Measurements from ENCODE around the gene PM20D2. TPM values are rescaled to one million over a fixed set of nuclear protein-coding genes. Genes with fewer than 3 reads are reported as not detected.
"Not testable (repeated sequence)": the region's sequence is repeated elsewhere in the genome, so short reads cannot be mapped to it uniquely, and the experiment has no call there.

PM20D2 gene, protein sequence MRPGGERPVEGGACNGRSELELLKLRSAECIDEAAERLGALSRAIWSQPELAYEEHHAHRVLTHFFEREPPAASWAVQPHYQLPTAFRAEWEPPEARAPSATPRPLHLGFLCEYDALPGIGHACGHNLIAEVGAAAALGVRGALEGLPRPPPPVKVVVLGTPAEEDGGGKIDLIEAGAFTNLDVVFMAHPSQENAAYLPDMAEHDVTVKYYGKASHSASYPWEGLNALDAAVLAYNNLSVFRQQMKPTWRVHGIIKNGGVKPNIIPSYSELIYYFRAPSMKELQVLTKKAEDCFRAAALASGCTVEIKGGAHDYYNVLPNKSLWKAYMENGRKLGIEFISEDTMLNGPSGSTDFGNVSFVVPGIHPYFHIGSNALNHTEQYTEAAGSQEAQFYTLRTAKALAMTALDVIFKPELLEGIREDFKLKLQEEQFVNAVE
- 49.7 TPM for polyA plus RNA-seq (ENCODE audit: insufficient read length)

DNA sequence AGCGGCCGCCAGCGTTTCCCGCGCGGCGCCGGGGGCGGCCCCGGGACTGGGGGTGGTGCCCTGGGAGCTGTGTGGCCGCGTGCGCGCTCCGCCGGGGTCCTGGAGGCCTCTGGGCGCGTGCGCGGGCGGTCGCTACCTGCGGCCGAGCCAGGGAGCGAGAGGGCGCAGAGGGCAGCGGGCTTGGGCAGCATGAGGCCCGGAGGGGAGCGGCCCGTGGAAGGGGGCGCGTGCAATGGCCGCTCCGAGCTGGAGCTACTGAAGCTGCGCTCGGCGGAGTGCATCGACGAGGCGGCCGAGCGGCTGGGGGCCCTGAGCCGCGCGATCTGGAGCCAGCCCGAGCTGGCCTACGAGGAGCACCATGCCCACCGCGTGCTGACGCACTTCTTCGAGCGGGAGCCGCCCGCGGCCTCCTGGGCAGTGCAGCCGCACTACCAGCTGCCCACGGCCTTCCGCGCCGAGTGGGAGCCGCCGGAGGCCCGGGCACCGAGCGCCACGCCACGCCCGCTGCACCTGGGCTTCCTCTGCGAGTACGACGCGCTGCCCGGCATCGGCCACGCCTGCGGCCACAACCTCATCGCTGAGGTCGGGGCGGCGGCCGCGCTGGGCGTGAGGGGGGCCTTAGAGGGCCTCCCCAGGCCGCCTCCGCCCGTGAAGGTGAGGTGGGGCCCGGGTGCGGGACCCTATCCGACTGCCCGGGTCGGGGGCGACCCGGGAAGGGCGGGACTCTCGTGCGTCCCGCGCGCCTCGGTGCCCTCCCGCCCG is at the start of gene PM20D2:
Gene PM20D2 (plus strand): TSS at position 100 of the 762 bp plus-strand sequence. CDS start 90 bp downstream, at position 190.
- no peak for DNase-seq (ENCODE audit: low read depth)

DNA sequence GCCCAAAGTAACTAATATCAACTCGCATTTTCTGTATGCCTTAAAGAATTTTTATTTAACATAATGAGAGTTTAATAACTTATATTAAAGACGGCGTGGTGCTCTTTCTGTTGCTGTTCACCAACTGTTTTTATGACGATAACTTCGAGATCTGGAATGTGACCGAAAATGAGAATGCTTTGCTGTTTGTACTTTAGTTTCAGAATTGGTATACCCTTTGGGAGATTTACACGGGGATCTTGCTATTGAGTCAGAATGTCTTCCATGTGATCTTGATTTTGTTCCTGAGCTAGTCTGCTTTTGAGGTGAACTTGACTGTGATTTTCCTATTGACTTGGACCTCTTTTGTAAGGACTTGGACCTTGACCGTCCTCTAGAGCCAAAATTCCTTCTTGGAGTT is 47.4 kb upstream of the PM20D2 start:
- no peak for DNase-seq (ENCODE audit: low read depth)

GRCh38 chr6:89100114-89100513 is 45.7 kb upstream of the PM20D2 start:
- no peak for DNase-seq (ENCODE audit: low read depth)

- no peak for DNase-seq (ENCODE audit: low read depth)
Observed at GRCh38 chr6:89110284-89110683, 35.6 kb upstream of the PM20D2 start.

GRCh38 chr6:89111933-89112332 is 33.9 kb upstream of the PM20D2 start:
- DNase-seq (ENCODE audit: low read depth) = no peak

DNA sequence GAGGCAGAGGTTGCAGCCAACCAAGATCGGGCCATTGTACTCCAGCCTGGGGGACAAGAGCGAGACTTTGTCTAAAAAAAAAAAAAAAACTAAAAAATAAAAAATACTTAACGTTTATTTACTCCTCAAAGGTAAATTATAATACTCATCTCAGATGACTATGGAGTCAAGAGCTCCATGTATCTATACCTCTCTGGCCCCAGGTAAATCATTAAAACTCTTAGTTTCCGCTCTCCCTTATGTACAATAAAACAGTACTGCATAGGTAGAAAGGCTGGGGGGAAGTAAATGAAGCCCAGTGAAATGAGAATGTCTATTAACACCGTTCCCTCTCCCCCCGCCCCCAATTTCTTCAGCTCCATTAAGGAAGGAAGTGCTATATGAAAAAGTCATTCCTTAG is 29.2 kb upstream of the PM20D2 start:
- DNase-seq (ENCODE audit: low read depth) = no peak

- no peak for DNase-seq (ENCODE audit: low read depth)
Observed at GRCh38 chr6:89117211-89118108, 28.4 kb upstream of the PM20D2 start, which contains the start of gene SRSF12. TSS of gene SRSF12 (minus strand) at chr6:89118071. CDS start at chr6:89117887, 184 bp downstream.

GRCh38 chr6:89118931-89119330 is 26.9 kb upstream of the PM20D2 start:
- DNase-seq (ENCODE audit: low read depth) = no peak

DNA sequence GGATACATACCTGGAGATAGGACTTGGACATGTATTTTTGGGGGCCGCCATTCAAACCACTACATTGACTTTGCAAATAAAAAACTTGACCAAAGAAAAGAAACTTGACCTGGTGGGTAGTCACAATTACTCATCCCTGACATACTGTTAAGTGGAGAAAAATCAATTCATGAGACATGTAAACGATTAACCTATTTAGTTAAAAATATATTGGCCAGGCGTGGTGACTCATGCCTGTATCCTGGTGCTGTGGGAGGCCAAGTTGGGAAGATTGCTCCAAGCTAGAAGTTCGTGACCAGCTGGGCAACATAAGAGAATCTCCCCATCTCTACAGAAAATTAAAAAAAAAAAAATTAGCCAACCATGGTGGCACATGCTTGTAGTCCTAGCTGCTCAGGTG is 25.5 kb upstream of the PM20D2 start:
- no peak for DNase-seq (ENCODE audit: low read depth)

GRCh38 chr6:89121934-89122333 is 23.9 kb upstream of the PM20D2 start:
- DNase-seq (ENCODE audit: low read depth) = no peak

GRCh38 chr6:89122625-89123024 is 23.2 kb upstream of the PM20D2 start:
- no peak for DNase-seq (ENCODE audit: low read depth)

DNA sequence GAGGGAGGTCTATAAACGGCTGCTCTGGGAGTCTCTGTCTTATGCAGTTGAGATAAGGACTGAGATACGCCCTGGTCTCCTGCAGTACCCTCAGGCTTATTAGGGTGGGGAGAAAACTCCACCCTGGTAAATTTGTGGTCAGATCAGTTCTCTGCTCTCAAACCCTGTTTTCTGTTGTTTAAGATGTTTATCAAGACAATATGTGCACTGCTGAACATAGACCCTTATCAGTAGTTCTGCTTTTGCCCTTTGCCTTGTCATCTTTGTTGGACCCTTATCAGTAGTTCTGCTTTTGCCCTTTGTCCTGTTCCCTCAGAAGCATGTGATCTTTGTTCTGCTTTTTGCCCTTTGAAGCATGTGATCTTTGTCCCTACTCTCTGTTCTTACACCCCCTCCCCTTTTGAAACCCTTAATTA is 17.6 kb upstream of the PM20D2 start:
- not testable (repeated sequence) for DNase-seq (ENCODE audit: low read depth)

GRCh38 chr6:89131599-89131998 is 14.3 kb upstream of the PM20D2 start:
- no peak for DNase-seq (ENCODE audit: low read depth)

DNA sequence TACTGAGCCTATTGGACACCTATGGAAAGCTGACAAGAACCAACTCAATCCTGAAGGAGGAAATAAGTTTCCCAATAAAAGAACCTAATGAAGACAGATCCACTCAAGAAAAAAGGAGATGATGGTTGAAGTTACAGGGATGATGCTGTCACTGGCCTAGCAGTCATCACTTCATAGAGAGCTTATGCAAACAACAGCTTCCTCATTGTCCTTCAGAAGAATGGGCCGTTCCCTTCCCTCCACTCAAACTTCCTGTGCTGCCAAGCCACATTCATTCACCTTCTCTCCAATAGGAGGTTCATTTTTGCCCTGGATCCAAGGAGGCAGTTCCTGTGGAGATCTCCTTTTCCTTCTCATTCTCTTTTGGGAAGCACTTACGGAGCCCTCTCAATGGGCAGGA is 13.8 kb upstream of the PM20D2 start:
- DNase-seq (ENCODE audit: low read depth) = no peak

GRCh38 chr6:89133981-89134380 is 11.9 kb upstream of the PM20D2 start:
- DNase-seq (ENCODE audit: low read depth) = no peak

- no peak for DNase-seq (ENCODE audit: low read depth)
Observed at GRCh38 chr6:89134723-89135122, 11.1 kb upstream of the PM20D2 start.

GRCh38 chr6:89138173-89138572 is 7.7 kb upstream of the PM20D2 start:
- no peak for DNase-seq (ENCODE audit: low read depth)

DNA sequence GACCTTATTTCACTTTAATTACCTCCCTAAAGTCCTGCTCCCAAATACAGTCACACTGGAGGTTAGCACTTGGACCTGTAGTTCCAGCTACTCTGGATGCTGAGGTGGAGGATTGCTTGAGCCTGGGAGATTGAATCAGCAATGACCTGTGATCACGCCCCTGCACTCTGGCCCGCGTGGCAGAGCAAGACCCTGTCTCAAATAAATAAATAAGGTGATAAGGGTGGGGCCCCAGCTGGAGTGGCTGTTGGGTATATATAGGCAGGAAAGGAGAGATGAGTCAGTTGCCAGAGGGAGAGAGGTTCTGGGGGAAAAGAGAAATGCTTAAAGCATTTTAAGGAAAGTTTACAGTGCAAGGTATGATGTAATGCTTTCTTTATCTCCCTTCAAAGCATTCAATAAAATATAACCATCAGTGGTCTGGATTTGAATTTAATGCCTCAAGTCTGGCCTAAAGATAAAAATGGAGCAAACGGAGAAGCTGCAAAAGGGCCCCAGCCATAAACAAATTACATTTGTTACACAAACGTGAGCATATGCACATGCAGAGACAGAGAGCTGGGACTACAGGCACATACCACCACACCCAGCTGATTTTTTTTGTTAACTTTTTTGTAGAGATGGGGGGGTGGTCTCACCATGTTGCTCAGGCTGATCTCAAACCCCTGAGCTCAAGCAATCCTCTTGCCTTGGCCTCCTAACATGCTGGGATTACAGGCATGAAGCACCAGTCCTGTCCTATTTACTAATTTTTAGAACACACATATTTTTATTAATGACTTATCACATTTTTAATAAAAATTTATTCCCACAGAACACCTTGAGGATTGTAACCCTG is 6.1 kb upstream of the PM20D2 start:
- DNase-seq (ENCODE audit: low read depth) = no peak

GRCh38 chr6:89140347-89141156 is 5.3 kb upstream of the PM20D2 start:
- DNase-seq (ENCODE audit: low read depth) = no peak

- DNase-seq (ENCODE audit: low read depth) = no peak
Observed at GRCh38 chr6:89144354-89144906, 1.4 kb upstream of the PM20D2 start.
